Neural cell (in vitro differentiated cells): Measurements from ENCODE around the gene TYMP. TPM values are rescaled to one million over a fixed set of nuclear protein-coding genes. Genes with fewer than 3 reads are reported as not detected.

Experiments used
- H2AFZ ChIP-seq: fragments of 200-600, 300-800 bp; sonication (generic), shearing (Covaris generic); 2 replicates; pipeline ENCODE4 v1.6.0; 2014; ENCODE audit warnings: low read depth, mild to moderate bottlenecking, antibody characterized with exemption, low read length, moderate library complexity
- H3F3A ChIP-seq: fragments of 200-600 bp; shearing (Covaris generic); 2 replicates; pipeline ENCODE4 v1.6.1; 2016; ENCODE audit warnings: mild to moderate bottlenecking, moderate library complexity, mixed read lengths, antibody characterized with exemption, low read length; ENCODE audit not compliant: insufficient read depth, poor library complexity, severe bottlenecking
- H3K27ac ChIP-seq: fragments of 200-600, 300-800 bp; sonication (generic), shearing (Covaris generic); 2 replicates; pipeline ENCODE4 v1.5.1; 2014; ENCODE audit warnings: mild to moderate bottlenecking, low read length, moderate library complexity
- H3K27me3 ChIP-seq: fragments of 300-800, 200-600 bp; sonication (generic), shearing (Covaris generic); 2 replicates; pipeline ENCODE4 v1.6.0; 2014; ENCODE audit warnings: mild to moderate bottlenecking, low read depth, low read length, moderate library complexity; ENCODE audit not compliant: insufficient read depth
- H3K36me3 ChIP-seq: fragments of 300-800, 200-600 bp; sonication (generic), shearing (Covaris generic); 2 replicates; pipeline ENCODE4 v1.5.1; 2014; ENCODE audit warnings: mild to moderate bottlenecking, antibody characterized with exemption, low read length, moderate library complexity; ENCODE audit not compliant: insufficient read depth
- H3K4me2 ChIP-seq: fragments of 300-800, 200-600 bp; sonication (generic), shearing (Covaris generic); 2 replicates; pipeline ENCODE4 v1.6.0; 2014; ENCODE audit warnings: mild to moderate bottlenecking, low read length
- H3K4me3 ChIP-seq: fragments of 300-800, 200-600 bp; sonication (generic), shearing (Covaris generic); 2 replicates; pipeline ENCODE4 v1.5.1; 2014; ENCODE audit warnings: mild to moderate bottlenecking, low read length, moderate library complexity
- H3K79me2 ChIP-seq: fragments of 200-600 bp; shearing (Covaris generic); replicated peaks from 2 replicates; pipeline ENCODE4 v1.6.0; 2014; ENCODE audit warnings: mild to moderate bottlenecking, low read length, moderate library complexity; ENCODE audit not compliant: insufficient read depth
- H3K9ac ChIP-seq: fragments of 300-800, 200-600 bp; sonication (generic), shearing (Covaris generic); 2 replicates; pipeline ENCODE4 v1.6.1; 2016; ENCODE audit warnings: mild to moderate bottlenecking, low read length, mixed read lengths
- H3K9me2 ChIP-seq: fragments of 200-600 bp; shearing (Covaris generic); 2 replicates; pipeline ENCODE4 v1.6.1; 2016; ENCODE audit warnings: mild to moderate bottlenecking, low read length, mixed read lengths; ENCODE audit not compliant: insufficient read depth
- H3K9me3 ChIP-seq: fragments of 200-600, 300-800 bp; sonication (generic), shearing (Covaris generic); 2 replicates; pipeline ENCODE4 v1.6.1; 2016; ENCODE audit warnings: mild to moderate bottlenecking, mixed run types, low read length, moderate library complexity, mixed read lengths
- H4K20me1 ChIP-seq: fragments of 200-600 bp; shearing (Covaris generic); 2 replicates; pipeline ENCODE4 v1.6.1; 2016; ENCODE audit warnings: mild to moderate bottlenecking, mixed run types; ENCODE audit not compliant: insufficient read depth
- EP300 ChIP-seq: fragments of 450-650 bp; conservative IDR thresholded peaks from 2 replicates; pipeline ENCODE4 v1.6.1; 2014; ENCODE audit warnings: antibody characterized with exemption, mild to moderate bottlenecking, moderate library complexity; ENCODE audit not compliant: poor library complexity, severe bottlenecking
- MXI1 ChIP-seq: fragments of 450-650 bp; conservative IDR thresholded peaks from 2 replicates; pipeline ENCODE4 v1.6.1; 2014; ENCODE audit warnings: antibody characterized with exemption, mild to moderate bottlenecking; ENCODE audit not compliant: poor library complexity, severe bottlenecking
- POLR2AphosphoS5 ChIP-seq: IDR thresholded peaks from 2 replicates; pipeline ENCODE4 v1.6.1; 2012
- RAD21 ChIP-seq: fragments of 450-650 bp; conservative IDR thresholded peaks from 2 replicates; pipeline ENCODE4 v1.6.1; 2014; ENCODE audit warnings: antibody characterized with exemption, mild to moderate bottlenecking, moderate library complexity
- SMC3 ChIP-seq: fragments of 450-650 bp; conservative IDR thresholded peaks from 2 replicates; pipeline ENCODE4 v1.6.1; 2014; ENCODE audit warnings: antibody characterized with exemption, mild to moderate bottlenecking, moderate library complexity; ENCODE audit not compliant: poor library complexity
- TAF1 ChIP-seq: IDR thresholded peaks from 2 replicates; pipeline ENCODE4 v1.6.1; 2012; ENCODE audit warnings: low read depth
- polyA plus RNA-seq: library from polyadenylated mRNA; depleted of rRNA; stranded (reverse); fragments of >200 nt; gene quantifications from 2 replicates; pipeline ENCODE4 v1.2.3, GENCODE V29; 2014
- TF ChIP-seq, protein P1 (sequence below): IDR thresholded peaks from 2 replicates; pipeline ENCODE4 v1.6.1; 2012; ENCODE audit warnings: borderline replicate concordance
- TF ChIP-seq, protein P2 (sequence below): fragments of 450-650 bp; IDR thresholded peaks from 2 replicates; pipeline ENCODE4 v1.5.1; 2014; ENCODE audit warnings: antibody characterized with exemption, mild to moderate bottlenecking, moderate library complexity; ENCODE audit not compliant: poor library complexity, severe bottlenecking

Gene TYMP
- polyA plus RNA-seq, 1 donor from 2014 or later: 0.87 TPM

DNA sequence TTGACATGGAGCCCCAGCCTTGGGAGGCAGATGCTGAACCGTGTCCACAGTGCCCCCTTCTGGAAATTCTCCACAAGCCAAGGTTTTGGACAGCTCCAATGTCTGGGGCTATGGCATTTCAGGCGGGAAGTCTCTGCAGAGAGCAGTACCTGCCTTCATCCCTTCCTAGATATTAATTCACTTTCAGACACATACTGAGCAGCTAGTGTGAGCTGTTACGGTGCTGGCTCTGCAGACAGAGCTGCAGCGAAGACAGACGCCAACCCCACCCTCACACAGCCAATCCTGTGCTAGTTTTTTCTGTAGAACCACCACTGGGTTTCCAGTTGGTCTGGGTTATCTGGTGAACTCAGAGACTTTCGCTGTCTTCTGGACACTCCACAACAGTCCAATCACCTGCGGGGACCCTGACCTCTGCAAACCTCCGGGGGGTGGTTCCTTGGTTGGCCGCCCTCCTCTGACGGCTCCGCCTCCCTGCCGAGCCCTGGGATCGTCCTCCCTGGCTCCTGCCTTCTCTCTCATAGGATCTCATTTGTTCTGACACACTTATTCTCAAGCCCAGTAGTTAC is 31.4 kb downstream of the TYMP start:
- no peaks in the 10 kb centered on the region for H4K20me1 ChIP-seq
- no peaks in the 10 kb centered on the region for H3K79me2 ChIP-seq
- no peak overlapping the region for H3K4me3 ChIP-seq
- no peak overlapping the region for H2AFZ ChIP-seq
- H3F3A ChIP-seq: no peaks in the 10 kb centered on the region
- no peaks in the 10 kb centered on the region for H3K27me3 ChIP-seq
- no peaks in the 10 kb centered on the region for H3K36me3 ChIP-seq
- H3K9me3 ChIP-seq: no peaks in the 10 kb centered on the region
- no peak overlapping the region for H3K27ac ChIP-seq
- no peaks in the 10 kb centered on the region for H3K9me2 ChIP-seq
- TF ChIP-seq POLR2AphosphoS5: no peak
- TF ChIP-seq MXI1: no peak
- no peak for TF ChIP-seq RAD21
- TF ChIP-seq, protein P1, sequence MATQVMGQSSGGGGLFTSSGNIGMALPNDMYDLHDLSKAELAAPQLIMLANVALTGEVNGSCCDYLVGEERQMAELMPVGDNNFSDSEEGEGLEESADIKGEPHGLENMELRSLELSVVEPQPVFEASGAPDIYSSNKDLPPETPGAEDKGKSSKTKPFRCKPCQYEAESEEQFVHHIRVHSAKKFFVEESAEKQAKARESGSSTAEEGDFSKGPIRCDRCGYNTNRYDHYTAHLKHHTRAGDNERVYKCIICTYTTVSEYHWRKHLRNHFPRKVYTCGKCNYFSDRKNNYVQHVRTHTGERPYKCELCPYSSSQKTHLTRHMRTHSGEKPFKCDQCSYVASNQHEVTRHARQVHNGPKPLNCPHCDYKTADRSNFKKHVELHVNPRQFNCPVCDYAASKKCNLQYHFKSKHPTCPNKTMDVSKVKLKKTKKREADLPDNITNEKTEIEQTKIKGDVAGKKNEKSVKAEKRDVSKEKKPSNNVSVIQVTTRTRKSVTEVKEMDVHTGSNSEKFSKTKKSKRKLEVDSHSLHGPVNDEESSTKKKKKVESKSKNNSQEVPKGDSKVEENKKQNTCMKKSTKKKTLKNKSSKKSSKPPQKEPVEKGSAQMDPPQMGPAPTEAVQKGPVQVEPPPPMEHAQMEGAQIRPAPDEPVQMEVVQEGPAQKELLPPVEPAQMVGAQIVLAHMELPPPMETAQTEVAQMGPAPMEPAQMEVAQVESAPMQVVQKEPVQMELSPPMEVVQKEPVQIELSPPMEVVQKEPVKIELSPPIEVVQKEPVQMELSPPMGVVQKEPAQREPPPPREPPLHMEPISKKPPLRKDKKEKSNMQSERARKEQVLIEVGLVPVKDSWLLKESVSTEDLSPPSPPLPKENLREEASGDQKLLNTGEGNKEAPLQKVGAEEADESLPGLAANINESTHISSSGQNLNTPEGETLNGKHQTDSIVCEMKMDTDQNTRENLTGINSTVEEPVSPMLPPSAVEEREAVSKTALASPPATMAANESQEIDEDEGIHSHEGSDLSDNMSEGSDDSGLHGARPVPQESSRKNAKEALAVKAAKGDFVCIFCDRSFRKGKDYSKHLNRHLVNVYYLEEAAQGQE: no peak
- TF ChIP-seq, protein P2, sequence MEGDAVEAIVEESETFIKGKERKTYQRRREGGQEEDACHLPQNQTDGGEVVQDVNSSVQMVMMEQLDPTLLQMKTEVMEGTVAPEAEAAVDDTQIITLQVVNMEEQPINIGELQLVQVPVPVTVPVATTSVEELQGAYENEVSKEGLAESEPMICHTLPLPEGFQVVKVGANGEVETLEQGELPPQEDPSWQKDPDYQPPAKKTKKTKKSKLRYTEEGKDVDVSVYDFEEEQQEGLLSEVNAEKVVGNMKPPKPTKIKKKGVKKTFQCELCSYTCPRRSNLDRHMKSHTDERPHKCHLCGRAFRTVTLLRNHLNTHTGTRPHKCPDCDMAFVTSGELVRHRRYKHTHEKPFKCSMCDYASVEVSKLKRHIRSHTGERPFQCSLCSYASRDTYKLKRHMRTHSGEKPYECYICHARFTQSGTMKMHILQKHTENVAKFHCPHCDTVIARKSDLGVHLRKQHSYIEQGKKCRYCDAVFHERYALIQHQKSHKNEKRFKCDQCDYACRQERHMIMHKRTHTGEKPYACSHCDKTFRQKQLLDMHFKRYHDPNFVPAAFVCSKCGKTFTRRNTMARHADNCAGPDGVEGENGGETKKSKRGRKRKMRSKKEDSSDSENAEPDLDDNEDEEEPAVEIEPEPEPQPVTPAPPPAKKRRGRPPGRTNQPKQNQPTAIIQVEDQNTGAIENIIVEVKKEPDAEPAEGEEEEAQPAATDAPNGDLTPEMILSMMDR: peak; percentile 28
- no peak overlapping the region for H3K4me2 ChIP-seq
- H3K9ac ChIP-seq: no peak overlapping the region

DNA sequence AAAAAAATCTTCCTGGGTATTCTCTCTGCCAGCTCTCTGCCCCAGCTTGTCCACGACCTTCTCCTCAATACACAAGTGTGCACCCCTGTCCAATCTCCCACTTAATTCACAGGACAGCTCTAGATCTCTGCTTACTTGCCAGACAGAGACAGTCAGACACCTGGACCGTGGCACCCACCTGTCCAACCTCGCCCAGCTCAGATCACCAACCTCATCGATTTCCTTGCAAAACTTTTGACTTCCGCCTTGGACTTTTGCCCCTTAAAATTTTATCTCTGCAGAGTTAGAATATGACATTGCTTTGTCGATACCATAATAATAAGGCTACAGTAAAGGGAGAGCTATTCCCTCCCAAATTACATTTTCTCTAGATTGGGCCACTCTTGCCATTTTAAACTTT is 32.7 kb downstream of the TYMP start:
- Histone ChIP-seq H3K27ac (no peak overlapping the region), H3K9me3 (no peaks in the 10 kb centered on the region), H3K9me2 (no peaks in the 10 kb centered on the region), H3K4me3 (no peak overlapping the region), H4K20me1 (no peaks in the 10 kb centered on the region), H3K36me3 (no peaks in the 10 kb centered on the region), H3K4me2 (no peak overlapping the region), H2AFZ (no peak overlapping the region), H3K79me2 (no peaks in the 10 kb centered on the region), H3F3A (no peaks in the 10 kb centered on the region), H3K9ac (no peak overlapping the region), H3K27me3 (no peaks in the 10 kb centered on the region)
- no peak for TF ChIP-seq RAD21
- TF ChIP-seq SMC3: no peak
- TF ChIP-seq MXI1: no peak
- TF ChIP-seq EP300: no peak
- no peak for TF ChIP-seq TAF1
- TF ChIP-seq POLR2AphosphoS5: no peak
- TF ChIP-seq, protein P1: no peak
